PFSK-1 (cell line): ENCODE measurements around the gene BCOR.

Experiments
- FOXP2 ChIP-seq: optimal IDR thresholded peaks from 2 replicates; pipeline ENCODE3; 2011; ENCODE audit warnings: borderline replicate concordance, control low read depth, inconsistent platforms; ENCODE audit not compliant: insufficient read depth; ENCODE audit errors: extremely low read length, extremely low read depth
- POLR2AphosphoS5 ChIP-seq: IDR thresholded peaks from 2 replicates; pipeline ENCODE4 v1.6.1; 2012; ENCODE audit warnings: low read depth, mild to moderate bottlenecking, control low read depth, low read length, moderate library complexity
- REST ChIP-seq, 2 experiments: IDR thresholded peaks; 2 replicates each; pipeline versions ENCODE4 v1.6.1 to v1.8.0; 2011 to 2012; ENCODE audit warnings: low read depth in 2 of 2, low read length in 2 of 2, control low read depth in 1 of 2, inconsistent platforms in 1 of 2, mild to moderate bottlenecking in 1 of 2, moderate library complexity in 1 of 2; ENCODE audit not compliant: insufficient read depth in 1 of 2
- SIN3A ChIP-seq: IDR thresholded peaks from 2 replicates; pipeline ENCODE4 v1.6.1; 2012; ENCODE audit warnings: mild to moderate bottlenecking, low read length, moderate library complexity, borderline replicate concordance; ENCODE audit not compliant: insufficient read depth
- TAF1 ChIP-seq: IDR thresholded peaks from 2 replicates; pipeline ENCODE4 v1.6.1; 2012; ENCODE audit warnings: low read length, control low read depth, borderline replicate concordance; ENCODE audit not compliant: insufficient read depth

BCOR gene

GRCh38 chrX:40085714-40086113, 12.0 kb downstream of the BCOR start:
- TF ChIP-seq SIN3A (no peak), TAF1 (no peak), POLR2AphosphoS5 (no peak)

GRCh38 chrX:40085102-40085551, 12.6 kb downstream of the BCOR start:
- TF ChIP-seq SIN3A (no peak), FOXP2 (no peak), POLR2AphosphoS5 (no peak), TAF1 (no peak)

DNA sequence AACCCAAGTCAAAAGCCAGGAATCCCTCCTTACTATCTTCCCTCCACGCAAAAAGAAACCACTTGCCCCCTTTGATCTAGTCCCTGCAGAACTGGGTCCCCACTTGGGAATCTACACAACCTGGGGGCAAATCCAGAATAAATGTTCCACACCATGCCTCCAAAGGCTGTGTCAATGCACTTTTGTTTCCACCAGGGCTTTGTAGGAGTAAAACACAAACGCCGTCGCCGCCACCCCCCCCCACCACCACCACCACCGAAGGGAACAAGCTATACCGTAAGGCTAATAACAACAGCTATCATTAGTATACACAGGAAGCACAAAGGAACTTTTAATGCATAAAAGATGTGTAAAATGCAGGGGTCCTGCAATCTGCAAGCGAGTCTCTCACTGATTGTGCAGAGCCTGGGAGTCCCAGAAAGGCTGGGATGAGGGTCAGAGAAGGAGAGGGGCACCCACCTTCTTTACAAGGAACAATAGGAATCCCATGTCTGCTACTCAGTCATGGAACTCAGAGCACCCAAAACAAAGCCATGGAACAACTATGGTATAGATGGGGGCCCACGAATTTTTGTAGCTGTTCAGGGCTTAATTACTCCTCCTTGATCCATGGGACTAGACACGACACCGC, 13.2 kb downstream of the BCOR start:
- TF ChIP-seq FOXP2 (no peak), REST (IDR thresholded peaks at IDR 0.05; ENCODE audit: insufficient read depth in 1 of 2, low read depth in 2 of 2, low read length in 2 of 2) (no peak), POLR2AphosphoS5 (no peak), TAF1 (no peak), SIN3A (no peak)

- TF ChIP-seq POLR2AphosphoS5: no peak
- TF ChIP-seq FOXP2: no peak
Measured at GRCh38 chrX:40083979-40084359, 13.8 kb downstream of the BCOR start.

- TF ChIP-seq POLR2AphosphoS5: no peak
- no peak for TF ChIP-seq TAF1
- no peak for TF ChIP-seq FOXP2
- no peak for TF ChIP-seq REST (IDR thresholded peaks at IDR 0.05; ENCODE audit: insufficient read depth in 1 of 2, low read depth in 2 of 2, low read length in 2 of 2)
- no peak for TF ChIP-seq SIN3A
Measured at GRCh38 chrX:40083120-40083978, 14.4 kb downstream of the BCOR start.

- TF ChIP-seq REST (IDR thresholded peaks at IDR 0.05; ENCODE audit: insufficient read depth in 1 of 2, low read depth in 2 of 2, low read length in 2 of 2) (no peak), TAF1 (no peak), SIN3A (no peak), FOXP2 (no peak), POLR2AphosphoS5 (no peak)
Measured at GRCh38 chrX:40082447-40083119, 15.2 kb downstream of the BCOR start.
